Thoracic aorta (tissue), 2 donors: ENCODE results near the gene DNAH10. TPM values are rescaled to one million over a fixed set of nuclear protein-coding genes. Genes with fewer than 3 reads are reported as not detected.

Source experiments
- ATAC-seq: fragments of 150-250 bp; one replicate; pipeline ENCODE4 v1.8.0; 2017; ENCODE audit warnings: low read depth; ENCODE audit not compliant: insufficient number of reproducible peaks, low FRiP score
- DNase-seq: peaks from one replicate; pipeline ENCODE4 v3.0.0-alpha.2; 2020; ENCODE audit warnings: low spot score
- H3K27ac ChIP-seq, 2 donors: fragments of 200-600 bp; sonication (generic); 1 replicate in 1 of 2; 2 replicates in 1 of 2; pipeline ENCODE4 v1.5.1; 2016; ENCODE audit warnings: mild to moderate bottlenecking in 2 of 2, moderate library complexity in 2 of 2
- H3K27me3 ChIP-seq: fragments of 200-600 bp; sonication (generic); replicated peaks from 2 replicates; pipeline ENCODE4 v1.6.0; 2016; ENCODE audit warnings: mild to moderate bottlenecking; ENCODE audit not compliant: insufficient read depth
- H3K36me3 ChIP-seq: fragments of 200-600 bp; sonication (generic); one replicate; pipeline ENCODE4 v1.5.1; 2016
- H3K4me1 ChIP-seq, 2 donors: fragments of 200-600 bp; sonication (generic); 1 replicate in 1 of 2; 2 replicates in 1 of 2; pipeline versions ENCODE4 v1.5.1 to v1.6.0; 2016; ENCODE audit warnings: low read depth in 2 of 2, mild to moderate bottlenecking in 1 of 2; ENCODE audit not compliant: control insufficient read depth in 1 of 2
- H3K4me3 ChIP-seq: fragments of 200-600 bp; sonication (generic); 2 replicates; pipeline ENCODE4 v1.5.1; 2016; ENCODE audit warnings: mild to moderate bottlenecking
- H3K9me3 ChIP-seq: fragments of 200-600 bp; sonication (generic); 2 replicates; pipeline ENCODE4 v1.5.1; 2016
- total RNA-seq, 2 donors: library from RNA; depleted of rRNA; stranded (reverse); fragments of >200 nt; gene quantifications; one replicate each; pipeline versions ENCODE4 v1.1.0 to v1.2.3, GENCODE V29; 2016
- TF ChIP-seq, protein P1 (sequence below): fragments of 200-600 bp; sonication (generic); IDR thresholded peaks from one replicate; pipeline ENCODE4 v1.5.1; 2019; ENCODE audit warnings: antibody characterized with exemption

The DNAH10 gene
- total RNA-seq, 2 donors from 2014 or later: under 0.01 to 0.14 TPM

- Histone ChIP-seq H3K4me1 (peaks cover 10 to 21% of the 10 kb centered on the region in 2 donors), H3K4me3 (no peak overlapping the region), H3K36me3 (peaks cover 12% of the 10 kb centered on the region), H3K9me3 (no peaks in the 10 kb centered on the region), H3K27me3 (no peaks in the 10 kb centered on the region), H3K27ac (no peak overlapping the region)
- no peak for DNase-seq
- ATAC-seq: no peak
- TF ChIP-seq, protein P1, sequence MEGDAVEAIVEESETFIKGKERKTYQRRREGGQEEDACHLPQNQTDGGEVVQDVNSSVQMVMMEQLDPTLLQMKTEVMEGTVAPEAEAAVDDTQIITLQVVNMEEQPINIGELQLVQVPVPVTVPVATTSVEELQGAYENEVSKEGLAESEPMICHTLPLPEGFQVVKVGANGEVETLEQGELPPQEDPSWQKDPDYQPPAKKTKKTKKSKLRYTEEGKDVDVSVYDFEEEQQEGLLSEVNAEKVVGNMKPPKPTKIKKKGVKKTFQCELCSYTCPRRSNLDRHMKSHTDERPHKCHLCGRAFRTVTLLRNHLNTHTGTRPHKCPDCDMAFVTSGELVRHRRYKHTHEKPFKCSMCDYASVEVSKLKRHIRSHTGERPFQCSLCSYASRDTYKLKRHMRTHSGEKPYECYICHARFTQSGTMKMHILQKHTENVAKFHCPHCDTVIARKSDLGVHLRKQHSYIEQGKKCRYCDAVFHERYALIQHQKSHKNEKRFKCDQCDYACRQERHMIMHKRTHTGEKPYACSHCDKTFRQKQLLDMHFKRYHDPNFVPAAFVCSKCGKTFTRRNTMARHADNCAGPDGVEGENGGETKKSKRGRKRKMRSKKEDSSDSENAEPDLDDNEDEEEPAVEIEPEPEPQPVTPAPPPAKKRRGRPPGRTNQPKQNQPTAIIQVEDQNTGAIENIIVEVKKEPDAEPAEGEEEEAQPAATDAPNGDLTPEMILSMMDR: no peak
These were observed 44.8 kb upstream of the DNAH10 start for GRCh38 chr12:123717350-123717749.

GRCh38 chr12:123720141-123720814 is 41.8 kb upstream of the DNAH10 start:
- H3K9me3 ChIP-seq: no peaks in the 10 kb centered on the region

GRCh38 chr12:123721245-123721644 is 40.9 kb upstream of the DNAH10 start:
- Histone ChIP-seq H3K36me3 (peaks cover 25% of the 10 kb centered on the region), H3K4me1 (no peaks in the 10 kb centered on the region), H3K4me3 (no peak overlapping the region), H3K9me3 (no peaks in the 10 kb centered on the region), H3K27me3 (no peaks in the 10 kb centered on the region), H3K27ac (no peak overlapping the region)
- no peak for DNase-seq
- TF ChIP-seq, protein P1: no peak
- ATAC-seq: no peak

More at GRCh38 chr12:123720141-123720814, 41.8 kb upstream of the DNAH10 start:
- Histone ChIP-seq H3K27ac (no peak overlapping the region), H3K27me3 (no peaks in the 10 kb centered on the region), H3K4me1 (peaks cover 0 to 2% of the 10 kb centered on the region in 2 donors), H3K36me3 (peaks cover 20% of the 10 kb centered on the region), H3K4me3 (no peak overlapping the region)
- DNase-seq: no peak
- no peak for ATAC-seq
- TF ChIP-seq, protein P1: no peak

DNA sequence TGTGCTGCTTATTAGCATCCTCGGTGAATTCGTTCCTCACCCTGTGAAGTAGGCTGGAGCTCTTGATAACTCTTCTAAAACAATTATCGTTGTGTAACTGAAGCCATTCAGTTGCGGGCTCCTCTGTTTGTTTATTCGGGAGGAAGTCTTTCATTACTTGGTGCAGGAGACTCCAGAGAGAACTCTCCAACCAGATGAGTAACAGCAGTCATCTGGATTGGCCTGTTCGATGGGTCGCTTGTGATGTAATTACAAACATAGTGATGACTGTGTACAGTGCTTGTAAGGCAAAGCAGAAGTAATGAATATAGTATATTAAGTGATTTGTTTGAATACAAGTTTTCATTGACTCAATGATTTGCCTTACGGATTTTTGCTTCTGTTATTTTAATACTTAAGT is 39.1 kb upstream of the DNAH10 start:
- H3K36me3 ChIP-seq: peaks cover 33% of the 10 kb centered on the region
- TF ChIP-seq, protein P1: no peak
- H3K4me3 ChIP-seq: no peak overlapping the region
- H3K27ac ChIP-seq: no peak overlapping the region
- H3K9me3 ChIP-seq: no peaks in the 10 kb centered on the region
- ATAC-seq: no peak
- DNase-seq: no peak
- no peaks in the 10 kb centered on the region for H3K27me3 ChIP-seq
- H3K4me1 ChIP-seq: no peaks in the 10 kb centered on the region

GRCh38 chr12:123723765-123724164 is 38.3 kb upstream of the DNAH10 start:
- ATAC-seq: no peak
- TF ChIP-seq, protein P1: no peak
- DNase-seq: no peak
- H3K4me1 ChIP-seq: no peaks in the 10 kb centered on the region
- H3K9me3 ChIP-seq: no peaks in the 10 kb centered on the region
- no peak overlapping the region for H3K4me3 ChIP-seq
- H3K27me3 ChIP-seq: no peaks in the 10 kb centered on the region
- no peak overlapping the region for H3K27ac ChIP-seq
- H3K36me3 ChIP-seq: peaks cover 34% of the 10 kb centered on the region
